GM18511 (cell line): ENCODE measurements around the gene RCVRN.

Source experiments
- ATAC-seq: cut with Tn5 transposase; IDR thresholded peaks from one replicate; pipeline ENCODE4 v1.9.1; 2021; ENCODE audit warnings: mild to moderate bottlenecking, moderate library complexity; ENCODE audit not compliant: unreplicated experiment

The RCVRN gene

GRCh38 chr17:9859781-9860180, 45.3 kb downstream of the RCVRN start:
- ATAC-seq = no peak

GRCh38 chr17:9855036-9855435, 50.0 kb downstream of the RCVRN start:
- ATAC-seq = no peak

GRCh38 chr17:9854255-9854654, 50.8 kb downstream of the RCVRN start:
- ATAC-seq = no peak

- no peak for ATAC-seq
Measured at GRCh38 chr17:9850151-9850550, 54.9 kb downstream of the RCVRN start.
